ENCODE measurements around the gene PROCA1. TPM values are rescaled to one million over a fixed set of nuclear protein-coding genes. Genes with fewer than 3 reads are reported as not detected.
A peak's percentile ranks its signal among the peaks of the same experiment; 100 is the strongest.

Gene PROCA1
- total RNA-seq, 1 donor from 2014 or later, result 3.4 TPM

GRCh38 chr17:28684963-28685362, 26.7 kb downstream of the PROCA1 start:
- Histone ChIP-seq H2AFZ (ENCODE audit: low read depth, low read length) (no peak overlapping the region), H3K79me2 (ENCODE audit: insufficient read depth, low read length) (no peaks in the 10 kb centered on the region), H3K36me3 (ENCODE audit: insufficient read depth, low read length) (peaks cover 85% of the 10 kb centered on the region), H3K4me2 (ENCODE audit: low read length) (no peak overlapping the region), H3K27me3 (ENCODE audit: insufficient read depth, low read length) (no peaks in the 10 kb centered on the region), H3K27ac (ENCODE audit: low read depth, low read length) (no peak overlapping the region), H3K9me3 (ENCODE audit: insufficient read depth, low read depth, low read length) (no peaks in the 10 kb centered on the region), H3K4me1 (ENCODE audit: insufficient read depth, low read length) (no peaks in the 10 kb centered on the region), H3K9ac (ENCODE audit: low read length) (no peak overlapping the region), H3K4me3 (ENCODE audit: insufficient read depth, low read depth, low read length) (no peak overlapping the region), H4K20me1 (ENCODE audit: insufficient read depth, low read length) (peaks cover 16% of the 10 kb centered on the region)
- no peak overlapping the region for H3K27ac Mint-ChIP-seq (ENCODE audit: unreplicated experiment)
- H3K4me1 Mint-ChIP-seq (ENCODE audit: low read depth, unreplicated experiment), result no peaks in the 10 kb centered on the region
- H3K36me3 Mint-ChIP-seq (ENCODE audit: low read depth, unreplicated experiment), result peaks cover 41% of the 10 kb centered on the region
- no peaks in the 10 kb centered on the region for H3K27me3 Mint-ChIP-seq (ENCODE audit: low read depth, unreplicated experiment)
- H3K4me3 Mint-ChIP-seq (ENCODE audit: unreplicated experiment), result no peak overlapping the region
- DNase-seq (ENCODE audit: low read depth), result no peak
- no peak for TF ChIP-seq CTCF (IDR thresholded peaks at IDR 0.05; ENCODE audit: insufficient read depth, low read depth, low read length)
- no peak for TF ChIP-seq EZH2 (IDR thresholded peaks at IDR 0.05; ENCODE audit: insufficient read depth, low read length)
- FAIRE-seq, result peak; percentile 39
- H3K9me3 Mint-ChIP-seq (ENCODE audit: unreplicated experiment), result no peaks in the 10 kb centered on the region

GRCh38 chr17:28682655-28683054, 29.0 kb downstream of the PROCA1 start:
- peaks cover 32% of the 10 kb centered on the region for H3K36me3 Mint-ChIP-seq (ENCODE audit: low read depth, unreplicated experiment)
- H3K4me3 Mint-ChIP-seq (ENCODE audit: unreplicated experiment), result no peak overlapping the region

More at GRCh38 chr17:28682655-28683054, 29.0 kb downstream of the PROCA1 start:
- Mint-ChIP-seq H3K4me1 (ENCODE audit: low read depth, unreplicated experiment) (no peaks in the 10 kb centered on the region), H3K27ac (ENCODE audit: unreplicated experiment) (no peak overlapping the region), H3K9me3 (ENCODE audit: unreplicated experiment) (no peaks in the 10 kb centered on the region), H3K27me3 (ENCODE audit: low read depth, unreplicated experiment) (no peaks in the 10 kb centered on the region)
- Histone ChIP-seq H3K79me2 (ENCODE audit: insufficient read depth, low read length) (no peaks in the 10 kb centered on the region), H3K27ac (ENCODE audit: low read depth, low read length) (no peak overlapping the region), H3K4me2 (ENCODE audit: low read length) (no peak overlapping the region), H3K4me1 (ENCODE audit: insufficient read depth, low read length) (no peaks in the 10 kb centered on the region), H3K4me3 (ENCODE audit: insufficient read depth, low read depth, low read length) (no peak overlapping the region), H3K9me3 (ENCODE audit: insufficient read depth, low read depth, low read length) (no peaks in the 10 kb centered on the region), H4K20me1 (ENCODE audit: insufficient read depth, low read length) (peaks cover 9% of the 10 kb centered on the region), H3K36me3 (ENCODE audit: insufficient read depth, low read length) (peaks cover 74% of the 10 kb centered on the region), H3K27me3 (ENCODE audit: insufficient read depth, low read length) (no peaks in the 10 kb centered on the region), H2AFZ (ENCODE audit: low read depth, low read length) (no peak overlapping the region), H3K9ac (ENCODE audit: low read length) (no peak overlapping the region)
- DNase-seq (ENCODE audit: low read depth) (no peak), FAIRE-seq (no peak)
- TF ChIP-seq CTCF (IDR thresholded peaks at IDR 0.05; ENCODE audit: insufficient read depth, low read depth, low read length), result no peak
- TF ChIP-seq EZH2 (IDR thresholded peaks at IDR 0.05; ENCODE audit: insufficient read depth, low read length), result no peak
